ENCODE measurements around the gene ARHGEF1.

ARHGEF1 gene

GRCh38 chr19:41955521-41955920 is 72.5 kb downstream of the ARHGEF1 start:
- DNase-seq (ENCODE audit: low read depth): no peak
- TF ChIP-seq, protein P1, sequence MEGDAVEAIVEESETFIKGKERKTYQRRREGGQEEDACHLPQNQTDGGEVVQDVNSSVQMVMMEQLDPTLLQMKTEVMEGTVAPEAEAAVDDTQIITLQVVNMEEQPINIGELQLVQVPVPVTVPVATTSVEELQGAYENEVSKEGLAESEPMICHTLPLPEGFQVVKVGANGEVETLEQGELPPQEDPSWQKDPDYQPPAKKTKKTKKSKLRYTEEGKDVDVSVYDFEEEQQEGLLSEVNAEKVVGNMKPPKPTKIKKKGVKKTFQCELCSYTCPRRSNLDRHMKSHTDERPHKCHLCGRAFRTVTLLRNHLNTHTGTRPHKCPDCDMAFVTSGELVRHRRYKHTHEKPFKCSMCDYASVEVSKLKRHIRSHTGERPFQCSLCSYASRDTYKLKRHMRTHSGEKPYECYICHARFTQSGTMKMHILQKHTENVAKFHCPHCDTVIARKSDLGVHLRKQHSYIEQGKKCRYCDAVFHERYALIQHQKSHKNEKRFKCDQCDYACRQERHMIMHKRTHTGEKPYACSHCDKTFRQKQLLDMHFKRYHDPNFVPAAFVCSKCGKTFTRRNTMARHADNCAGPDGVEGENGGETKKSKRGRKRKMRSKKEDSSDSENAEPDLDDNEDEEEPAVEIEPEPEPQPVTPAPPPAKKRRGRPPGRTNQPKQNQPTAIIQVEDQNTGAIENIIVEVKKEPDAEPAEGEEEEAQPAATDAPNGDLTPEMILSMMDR (conservative IDR thresholded peaks at IDR 0.05; ENCODE audit: low read depth, low read length): no peak
- no peak overlapping the region for H3K4me3 ChIP-seq (ENCODE audit: low read length)

- no peak for DNase-seq (ENCODE audit: low read depth)
- TF ChIP-seq, protein P1 (conservative IDR thresholded peaks at IDR 0.05; ENCODE audit: low read depth, low read length): no peak
- no peak overlapping the region for H3K4me3 ChIP-seq (ENCODE audit: low read length)
Observed at GRCh38 chr19:41956621-41957020, 73.6 kb downstream of the ARHGEF1 start.
